Neural progenitor cell (in vitro differentiated cells): Measurements from ENCODE around the gene MITF.

Experiments
- EZH2 ChIP-seq: fragments of 200-600 bp; sonication (generic); IDR thresholded peaks from 2 replicates; pipeline ENCODE4 v1.6.1; 2017; ENCODE audit warnings: antibody characterized with exemption, mild to moderate bottlenecking, moderate library complexity
- TF ChIP-seq, protein P1 (sequence below): fragments of 200-600 bp; sonication (generic); IDR thresholded peaks from 2 replicates; pipeline ENCODE4 v1.5.1; 2017; ENCODE audit warnings: antibody characterized with exemption, mild to moderate bottlenecking

DNA sequence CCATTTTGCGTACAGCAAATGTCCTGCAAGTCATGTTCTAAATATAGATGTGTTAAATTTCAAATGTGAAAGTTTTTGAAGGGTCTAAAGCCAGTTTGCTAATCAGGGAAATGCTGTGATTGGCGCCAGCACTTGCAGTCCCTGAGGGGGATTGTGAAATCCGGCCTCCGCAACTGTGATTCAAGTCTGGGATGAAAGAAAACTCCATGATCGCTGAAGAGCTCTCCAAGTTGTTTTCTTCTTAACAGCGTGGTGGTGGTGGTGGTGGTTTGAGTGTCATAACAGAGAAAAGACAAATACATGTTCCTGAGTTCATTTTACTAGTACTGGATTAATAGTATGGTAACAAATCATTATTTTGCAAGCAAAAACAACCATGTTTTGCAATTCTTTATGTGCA lies 51.8 kb downstream of the MITF start:
- TF ChIP-seq, protein P1, sequence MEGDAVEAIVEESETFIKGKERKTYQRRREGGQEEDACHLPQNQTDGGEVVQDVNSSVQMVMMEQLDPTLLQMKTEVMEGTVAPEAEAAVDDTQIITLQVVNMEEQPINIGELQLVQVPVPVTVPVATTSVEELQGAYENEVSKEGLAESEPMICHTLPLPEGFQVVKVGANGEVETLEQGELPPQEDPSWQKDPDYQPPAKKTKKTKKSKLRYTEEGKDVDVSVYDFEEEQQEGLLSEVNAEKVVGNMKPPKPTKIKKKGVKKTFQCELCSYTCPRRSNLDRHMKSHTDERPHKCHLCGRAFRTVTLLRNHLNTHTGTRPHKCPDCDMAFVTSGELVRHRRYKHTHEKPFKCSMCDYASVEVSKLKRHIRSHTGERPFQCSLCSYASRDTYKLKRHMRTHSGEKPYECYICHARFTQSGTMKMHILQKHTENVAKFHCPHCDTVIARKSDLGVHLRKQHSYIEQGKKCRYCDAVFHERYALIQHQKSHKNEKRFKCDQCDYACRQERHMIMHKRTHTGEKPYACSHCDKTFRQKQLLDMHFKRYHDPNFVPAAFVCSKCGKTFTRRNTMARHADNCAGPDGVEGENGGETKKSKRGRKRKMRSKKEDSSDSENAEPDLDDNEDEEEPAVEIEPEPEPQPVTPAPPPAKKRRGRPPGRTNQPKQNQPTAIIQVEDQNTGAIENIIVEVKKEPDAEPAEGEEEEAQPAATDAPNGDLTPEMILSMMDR: no peak
- TF ChIP-seq EZH2: no peak
